ENCODE results near the gene CETN3. TPM values are rescaled to one million over a fixed set of nuclear protein-coding genes. Genes with fewer than 3 reads are reported as not detected.
A peak's percentile ranks its signal among the peaks of the same experiment; 100 is the strongest.

CETN3 gene
- polyA plus RNA-seq (2012; ENCODE audit: insufficient read depth, insufficient read length) = 84.7 TPM

DNA sequence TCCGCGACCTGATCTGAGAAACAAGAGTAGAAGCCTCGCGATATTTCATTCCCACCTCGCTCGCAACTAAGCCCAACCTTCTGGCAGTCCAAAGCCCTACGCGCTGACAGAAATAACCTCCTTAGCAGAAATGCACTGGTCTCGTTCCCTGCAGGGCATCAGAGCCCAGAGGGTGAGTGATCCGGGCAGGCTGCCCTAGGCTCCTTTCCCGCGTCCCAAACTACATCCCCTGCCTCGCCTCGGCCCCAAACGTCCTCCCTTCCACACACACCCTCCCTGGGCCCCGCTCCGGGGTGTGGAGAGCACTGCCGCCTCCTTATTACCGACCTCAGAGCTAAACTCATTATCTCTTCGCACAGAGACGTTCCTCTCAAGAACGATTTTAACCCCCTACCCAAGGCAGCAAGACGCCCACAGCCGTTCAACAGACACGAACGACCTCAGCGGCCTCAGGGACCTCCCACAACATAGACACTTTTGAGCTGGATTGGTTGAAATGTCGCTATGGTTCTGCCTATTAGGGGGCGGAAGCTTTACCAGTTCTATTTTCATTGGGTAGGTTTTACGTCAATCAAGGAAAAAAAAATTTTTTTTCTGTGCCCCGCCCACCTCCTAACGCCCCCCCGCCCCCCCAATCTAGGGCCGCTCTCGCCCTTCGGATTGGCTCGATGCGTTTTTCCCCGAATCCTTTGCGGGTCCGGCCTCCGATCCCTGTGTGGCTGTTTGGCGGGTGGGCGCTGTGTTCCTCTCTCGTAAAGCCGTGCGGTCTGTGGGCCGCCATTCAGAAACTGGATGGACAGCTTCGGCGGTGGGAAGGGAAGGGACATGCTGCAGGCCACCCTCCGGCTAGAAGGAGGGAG is at the start of gene CETN3:
Gene CETN3, minus strand, starts transcription at position 439 of the 860 bp plus-strand sequence. Its CDS starts 95 bp downstream, at position 344.
- peak; percentile 97 for DNase-seq (ENCODE audit: low read depth, low spot score)

DNA sequence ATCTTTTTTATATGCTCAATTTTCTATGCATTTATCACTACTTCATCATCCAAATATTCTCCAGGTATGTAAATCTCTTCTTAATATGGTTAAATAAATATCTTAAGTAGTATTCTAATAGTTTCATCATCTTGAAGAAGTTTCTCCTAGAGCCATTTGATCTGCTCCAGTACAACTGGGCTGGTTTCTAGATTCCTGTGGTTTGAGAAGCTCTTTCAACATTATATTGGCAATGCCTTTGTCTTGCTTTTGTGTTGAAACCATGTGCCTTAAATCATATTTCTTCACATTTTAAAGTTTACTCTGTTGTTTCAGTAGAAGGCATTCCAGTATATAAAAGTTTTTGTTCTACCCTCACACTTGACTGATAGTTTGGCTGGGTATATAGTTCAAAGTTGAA is 37.4 kb upstream of the CETN3 start:
- DNase-seq (ENCODE audit: low read depth, low spot score) = no peak

More for the DNA sequence above, at the start of gene CETN3:
- H3K4me3 ChIP-seq (ENCODE audit: low read length) = peak within 1 kb of the TSS; percentile 78

DNA sequence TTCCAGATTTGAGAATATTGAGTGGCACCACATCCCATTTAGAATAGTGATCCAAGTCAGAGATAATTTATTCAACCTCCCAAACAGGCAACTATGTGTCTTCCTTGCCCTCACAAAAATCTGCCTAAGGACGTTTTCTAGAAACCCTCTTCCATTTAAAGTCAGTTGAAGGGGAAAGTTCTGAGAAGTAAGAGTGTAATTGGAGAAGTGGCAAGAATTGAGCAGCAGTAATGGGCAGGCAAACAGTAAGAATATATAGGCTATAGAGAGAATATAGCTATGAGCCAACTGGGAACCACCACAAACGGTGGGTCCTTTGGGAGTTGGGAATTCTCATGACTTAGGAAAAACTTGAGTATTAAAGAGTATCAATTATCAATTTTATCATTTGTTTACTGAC is 31.1 kb upstream of the CETN3 start:
- no peak overlapping the region for H3K4me3 ChIP-seq (ENCODE audit: low read length)
- DNase-seq (ENCODE audit: low read depth, low spot score) = no peak

More for the DNA sequence above, 37.4 kb upstream of the CETN3 start:
- H3K4me3 ChIP-seq (ENCODE audit: low read length) = no peak overlapping the region

DNA sequence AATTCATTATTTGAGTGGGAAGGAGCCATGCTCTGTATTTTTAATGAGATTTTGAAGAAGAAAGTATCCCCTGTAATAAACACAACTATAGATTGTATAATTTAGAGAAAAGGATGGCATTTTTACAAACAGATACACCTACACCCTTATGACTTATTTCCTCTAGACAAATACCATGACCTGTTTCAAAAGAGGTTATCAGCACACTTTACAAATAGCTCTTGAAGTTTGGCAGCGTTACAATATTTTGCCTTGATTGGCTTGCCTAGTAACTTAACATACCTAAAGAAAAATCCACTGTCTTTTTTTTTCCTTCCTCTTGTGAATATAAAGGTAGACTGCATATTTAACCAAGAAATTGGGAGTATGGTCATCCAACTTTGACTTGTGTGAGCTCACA is 28.5 kb upstream of the CETN3 start:
- H3K4me3 ChIP-seq (ENCODE audit: low read length) = no peak overlapping the region
- DNase-seq (ENCODE audit: low read depth, low spot score) = no peak

DNA sequence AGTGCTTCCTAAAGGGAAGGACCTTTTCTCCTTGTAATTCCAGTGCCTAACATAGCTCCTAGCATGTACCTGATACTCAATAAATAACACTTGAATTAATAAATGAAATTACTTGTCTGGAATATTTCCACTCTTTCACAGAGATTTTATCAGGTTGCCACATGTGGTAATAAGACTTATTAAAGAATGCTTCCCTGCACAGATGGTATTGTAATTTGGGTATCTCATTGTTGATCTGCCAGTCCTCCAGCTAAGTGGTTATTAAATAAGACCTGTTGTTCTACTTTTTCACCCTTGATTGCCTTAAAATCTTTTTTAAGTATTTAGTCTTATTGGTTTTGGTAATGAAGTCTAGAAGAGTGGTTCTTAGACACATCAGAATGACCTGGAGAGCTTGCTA is 28.1 kb upstream of the CETN3 start:
- no peak for DNase-seq (ENCODE audit: low read depth, low spot score)
- H3K4me3 ChIP-seq (ENCODE audit: low read length) = no peak overlapping the region

DNA sequence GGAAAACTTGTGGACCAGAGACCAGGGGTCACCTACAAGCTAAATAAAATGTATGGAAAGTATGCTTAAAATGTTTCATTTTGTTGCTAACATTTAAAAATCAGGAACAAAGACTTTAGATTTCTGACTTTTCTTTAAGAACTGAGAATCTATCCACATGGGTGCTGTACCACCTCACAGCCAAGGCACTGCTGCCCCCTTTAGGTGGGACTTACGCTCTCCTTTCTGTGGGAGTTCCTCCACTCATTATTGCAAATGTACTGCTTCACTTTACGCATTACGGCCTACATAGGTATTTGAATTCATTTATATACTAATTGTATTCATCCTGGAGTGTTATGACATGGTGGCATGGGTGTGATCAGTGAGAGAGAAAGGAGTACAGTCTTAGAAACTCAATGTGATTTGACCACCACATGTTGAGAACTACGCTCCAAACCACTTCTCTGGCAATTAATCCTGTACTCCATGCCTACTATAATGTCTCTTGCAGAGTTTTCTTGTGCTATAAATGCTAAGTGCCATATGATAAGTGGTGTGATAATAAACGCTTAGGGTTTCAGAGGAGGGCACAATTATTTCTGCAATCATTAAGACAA is 24.7 kb upstream of the CETN3 start:
- peak; percentile 33 for DNase-seq (ENCODE audit: low read depth, low spot score)
- H3K4me3 ChIP-seq (ENCODE audit: low read length) = no peak overlapping the region

DNA sequence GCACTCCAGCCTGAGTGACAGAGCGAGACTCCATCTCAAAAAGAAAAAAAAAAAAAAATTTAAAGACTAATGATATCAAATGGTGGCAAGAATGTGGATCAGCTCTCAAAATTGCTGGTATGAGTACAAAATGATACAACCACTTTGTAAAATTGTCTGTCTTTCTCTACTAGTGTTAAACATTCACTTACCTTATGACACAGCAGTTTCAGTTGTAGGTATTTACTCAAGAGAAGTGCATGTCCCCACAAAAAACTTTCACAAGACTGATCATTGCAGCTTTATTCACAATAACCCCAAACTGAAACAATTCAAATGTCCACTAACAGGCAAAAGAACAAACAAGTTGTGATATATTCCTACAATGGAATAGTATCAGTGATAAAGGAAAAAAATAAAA is 14.7 kb upstream of the CETN3 start:
- no peak for DNase-seq (ENCODE audit: low read depth, low spot score)
- no peak overlapping the region for H3K4me3 ChIP-seq (ENCODE audit: low read length)

DNA sequence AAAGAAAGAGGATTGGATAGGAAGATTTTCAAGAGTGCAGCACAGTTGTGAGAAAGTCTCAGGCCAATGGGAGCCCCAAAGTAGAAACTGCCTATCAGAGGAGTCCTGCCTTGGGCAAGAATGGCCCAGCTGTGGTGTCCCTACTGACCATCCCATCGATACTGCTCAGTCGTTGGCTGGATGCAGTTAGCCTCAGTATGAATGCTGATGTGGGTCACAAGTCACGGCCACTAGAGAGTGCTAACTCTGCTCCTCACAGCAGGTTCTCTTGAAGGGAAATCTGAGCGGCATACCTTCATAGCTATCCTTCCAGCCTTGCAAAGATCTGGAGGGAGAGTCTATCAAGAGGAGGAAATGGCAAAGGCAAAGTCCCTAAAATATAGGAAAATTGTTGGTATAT is 11.6 kb upstream of the CETN3 start:
- no peak for DNase-seq (ENCODE audit: low read depth, low spot score)

DNA sequence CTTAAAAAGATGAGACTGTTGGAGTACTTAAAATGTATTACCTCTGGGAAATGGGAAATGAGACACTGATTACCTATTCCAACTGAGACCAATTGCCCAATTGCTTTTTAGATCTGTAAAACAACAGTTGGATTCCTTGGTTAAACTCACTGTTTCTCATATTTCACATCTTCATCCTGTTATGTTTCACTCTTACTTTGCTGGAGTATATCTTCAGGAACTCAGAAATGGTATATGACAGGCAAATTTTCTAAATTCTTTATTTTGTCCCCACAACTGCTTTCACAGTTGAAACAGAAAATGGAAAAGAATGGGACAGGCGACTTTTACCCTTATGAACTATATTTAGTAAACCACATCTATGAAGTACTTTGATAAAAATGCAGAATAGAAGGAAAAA is 8.7 kb upstream of the CETN3 start:
- no peak for DNase-seq (ENCODE audit: low read depth, low spot score)
- H3K4me3 ChIP-seq (ENCODE audit: low read length) = no peak overlapping the region

More for the DNA sequence above, 11.6 kb upstream of the CETN3 start:
- no peak overlapping the region for H3K4me3 ChIP-seq (ENCODE audit: low read length)

DNA sequence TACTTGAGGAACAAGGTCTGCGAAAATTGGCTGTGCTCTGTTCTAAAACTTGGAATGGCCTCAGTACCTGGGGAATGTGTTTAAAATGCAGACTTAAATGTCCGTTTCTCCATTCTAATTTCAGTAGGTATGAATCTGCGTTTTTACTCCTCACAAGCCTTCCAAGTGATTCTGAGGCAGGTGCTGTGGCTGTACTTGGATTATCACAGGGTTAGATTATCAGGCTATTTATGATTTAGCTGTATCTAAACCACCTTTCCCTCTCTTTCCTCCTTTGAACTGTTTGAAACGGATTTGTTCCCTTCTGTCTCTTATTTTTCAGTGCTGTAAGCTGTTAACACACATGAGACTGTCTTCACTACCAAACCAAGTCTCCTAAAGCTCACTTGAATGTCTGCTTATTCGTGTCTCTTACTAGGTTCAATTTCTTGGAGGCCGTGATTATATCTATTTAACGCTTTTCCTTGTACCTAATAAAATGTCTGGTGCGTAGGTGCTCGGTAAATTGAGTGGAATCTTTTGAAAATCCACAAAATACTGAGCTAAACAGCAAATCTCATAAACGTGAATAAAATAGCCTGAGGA is 714 bp upstream of the CETN3 start:
- no peak for DNase-seq (ENCODE audit: low read depth, low spot score)
- peak overlapping the region; percentile 78 for H3K4me3 ChIP-seq (ENCODE audit: low read length)

DNA sequence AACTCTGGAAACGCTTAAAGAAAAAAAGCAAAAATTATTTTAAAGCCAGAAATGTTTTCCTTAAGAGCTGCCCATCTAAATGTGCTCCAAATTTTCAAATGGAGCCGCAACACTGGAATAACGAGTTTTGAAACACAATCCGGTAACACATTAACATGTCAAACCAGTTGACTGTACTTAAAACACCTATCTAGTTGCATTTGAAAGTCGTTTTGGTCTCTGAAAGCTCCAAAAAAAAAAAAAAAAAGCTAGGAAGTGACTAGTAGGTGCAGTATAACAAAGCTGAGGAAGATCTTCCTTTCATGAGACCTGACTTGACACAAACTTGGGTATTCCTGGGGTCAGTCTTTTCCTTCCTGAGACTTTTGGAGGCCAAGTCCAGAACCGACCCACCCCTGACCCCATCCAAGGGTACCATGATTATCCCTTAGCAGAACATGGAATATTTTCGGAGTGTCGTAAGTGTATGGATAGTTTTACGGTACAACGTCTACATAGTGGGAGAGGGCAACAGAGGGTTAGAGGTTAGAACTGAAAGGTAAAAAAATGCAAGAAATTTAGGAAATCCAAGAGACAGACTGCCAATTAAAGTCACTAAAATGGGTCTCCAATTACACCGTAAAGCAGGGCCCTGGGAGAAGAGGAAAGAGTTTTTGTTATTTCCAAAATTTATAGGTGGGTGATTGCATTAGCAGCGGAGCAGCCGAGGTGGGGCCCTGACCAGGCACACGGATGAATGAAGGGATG is 812 bp downstream of the CETN3 start:
- no peak for DNase-seq (ENCODE audit: low read depth, low spot score)

DNA sequence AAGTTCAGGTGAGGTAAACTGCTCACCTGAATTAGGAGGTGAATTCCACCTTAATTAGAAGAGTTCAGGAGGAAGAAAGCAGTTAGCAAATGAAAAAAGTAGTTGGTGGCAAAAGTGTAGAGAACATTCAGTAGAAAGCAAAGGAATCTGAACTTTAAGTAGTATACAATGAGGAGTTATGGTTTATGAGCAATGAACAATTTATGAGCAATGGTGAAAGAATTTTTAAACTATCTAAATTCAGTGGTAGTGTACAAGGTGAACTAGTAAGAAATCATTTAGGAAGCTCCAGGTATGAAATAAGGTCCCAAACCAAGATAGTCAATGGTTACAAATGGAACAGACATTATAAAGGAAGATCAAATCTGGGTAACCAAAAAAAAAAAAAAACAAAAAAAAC is 3.1 kb downstream of the CETN3 start:
- DNase-seq (ENCODE audit: low read depth, low spot score) = no peak
- no peak overlapping the region for H3K4me3 ChIP-seq (ENCODE audit: low read length)

More for the DNA sequence above, 812 bp downstream of the CETN3 start:
- H3K4me3 ChIP-seq (ENCODE audit: low read length) = peak overlapping the region; percentile 67

DNA sequence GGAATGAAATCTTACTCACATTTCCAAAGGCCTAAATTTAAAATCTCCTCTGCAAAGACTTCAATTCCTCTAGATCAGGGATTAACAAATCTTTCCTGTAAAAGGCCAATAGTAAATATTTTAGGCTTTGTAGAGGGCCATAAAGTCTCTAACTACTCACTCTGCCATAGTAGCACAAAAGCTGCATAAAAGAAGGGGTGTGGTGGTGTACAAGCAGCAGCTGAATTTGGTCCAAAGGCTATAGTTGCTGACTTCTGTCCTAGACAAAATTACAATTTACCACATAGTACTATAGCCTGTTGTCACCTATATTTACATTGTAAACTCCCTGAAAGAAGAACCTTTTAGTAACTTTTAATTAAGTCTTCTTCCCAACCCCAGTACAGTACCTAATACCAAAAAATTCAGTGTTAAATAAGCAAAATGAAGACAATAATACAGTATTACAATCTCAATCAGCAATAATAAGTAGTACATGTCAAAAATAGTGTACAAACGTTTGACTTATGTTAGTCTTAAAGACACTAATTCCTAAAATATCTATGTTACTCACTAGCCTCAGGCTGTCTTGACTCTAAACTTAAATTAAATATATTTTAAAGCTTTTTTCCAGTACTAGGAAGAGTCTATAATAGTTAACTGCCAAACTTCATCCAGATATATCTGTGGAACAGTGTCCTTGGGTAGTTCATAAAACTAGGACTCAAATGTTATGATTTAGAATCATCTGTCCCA is 6.9 kb downstream of the CETN3 start:
- DNase-seq (ENCODE audit: low read depth, low spot score) = no peak
- H3K4me3 ChIP-seq (ENCODE audit: low read length) = no peak overlapping the region

DNA sequence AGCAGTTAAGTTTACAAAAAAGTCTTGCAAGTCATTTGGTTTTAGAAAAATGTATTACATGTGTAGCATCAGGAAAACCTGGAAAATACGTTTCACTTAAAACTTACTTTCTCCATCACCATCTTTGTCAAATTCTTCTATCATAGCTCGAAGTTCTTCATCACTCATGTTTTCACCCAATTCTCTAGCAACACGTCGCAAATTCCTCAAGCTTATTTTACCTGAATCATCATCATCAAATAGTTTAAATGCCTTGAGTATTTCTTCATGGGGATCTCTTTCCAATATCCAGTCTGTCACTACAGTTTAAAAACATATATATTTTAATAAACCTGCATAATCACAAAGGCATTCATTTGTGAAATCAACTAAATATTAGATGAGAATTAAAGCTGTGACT is 10.3 kb downstream of the CETN3 start:
- DNase-seq (ENCODE audit: low read depth, low spot score) = no peak
- no peak overlapping the region for H3K4me3 ChIP-seq (ENCODE audit: low read length)

DNA sequence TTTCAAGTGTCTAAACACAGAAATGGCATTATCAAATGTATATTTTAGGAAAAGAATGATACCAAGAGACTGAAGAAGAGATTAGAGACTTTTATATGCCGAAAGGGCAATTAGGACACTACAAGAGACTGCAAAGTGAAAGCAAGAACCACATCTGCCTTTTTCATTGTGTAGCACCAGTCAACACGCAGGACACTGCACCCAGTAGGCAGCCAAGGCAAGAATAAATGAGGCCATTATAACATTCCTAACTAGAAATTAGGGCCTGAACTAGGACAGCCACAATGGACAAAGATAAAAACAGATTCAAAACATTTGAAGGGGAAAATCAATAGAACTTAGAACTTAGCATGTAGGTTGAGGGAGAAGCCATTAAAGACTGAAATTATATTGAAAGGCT is 10.8 kb downstream of the CETN3 start:
- no peak overlapping the region for H3K4me3 ChIP-seq (ENCODE audit: low read length)
- no peak for DNase-seq (ENCODE audit: low read depth, low spot score)

DNA sequence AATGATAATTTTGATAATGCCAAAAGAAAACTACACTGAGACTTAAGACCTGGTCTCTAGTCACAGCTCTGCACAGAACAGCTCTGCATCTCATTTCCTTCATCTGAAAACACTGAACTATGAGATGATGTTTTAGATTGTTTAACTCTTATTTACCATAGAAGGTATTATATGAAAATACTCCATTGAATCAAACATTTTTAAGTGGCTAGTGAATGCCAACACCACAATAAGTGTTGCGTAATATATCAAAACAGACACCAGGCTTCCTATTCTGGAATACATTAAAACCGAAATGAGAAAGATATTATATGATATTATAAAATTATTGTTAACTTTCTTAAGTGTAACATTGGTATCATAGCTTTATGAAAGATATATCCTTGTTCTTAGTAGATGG is 14.6 kb downstream of the CETN3 start:
- no peak for DNase-seq (ENCODE audit: low read depth, low spot score)
- H3K4me3 ChIP-seq (ENCODE audit: low read length) = no peak overlapping the region

DNA sequence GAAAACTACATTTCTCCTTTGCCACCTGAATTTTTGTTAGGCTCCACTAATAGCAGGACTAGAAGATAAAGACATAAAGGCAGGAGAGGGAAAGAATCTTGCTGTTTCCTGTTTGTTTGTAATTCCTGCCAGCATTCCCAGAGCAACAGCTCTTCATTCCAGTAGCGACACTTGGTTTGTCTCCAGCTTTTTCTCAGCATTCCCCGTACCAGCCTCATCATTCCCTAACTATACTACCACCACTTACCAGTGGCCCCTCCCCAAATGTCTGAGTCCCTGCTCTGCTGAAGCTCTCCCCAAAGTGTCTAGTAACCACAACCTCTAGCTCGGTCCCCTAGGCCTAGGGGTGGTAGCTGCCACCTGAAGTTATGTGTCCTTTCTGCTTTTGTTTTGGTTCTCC is 18.6 kb downstream of the CETN3 start:
- no peak overlapping the region for H3K4me3 ChIP-seq (ENCODE audit: low read length)
- DNase-seq (ENCODE audit: low read depth, low spot score) = no peak

DNA sequence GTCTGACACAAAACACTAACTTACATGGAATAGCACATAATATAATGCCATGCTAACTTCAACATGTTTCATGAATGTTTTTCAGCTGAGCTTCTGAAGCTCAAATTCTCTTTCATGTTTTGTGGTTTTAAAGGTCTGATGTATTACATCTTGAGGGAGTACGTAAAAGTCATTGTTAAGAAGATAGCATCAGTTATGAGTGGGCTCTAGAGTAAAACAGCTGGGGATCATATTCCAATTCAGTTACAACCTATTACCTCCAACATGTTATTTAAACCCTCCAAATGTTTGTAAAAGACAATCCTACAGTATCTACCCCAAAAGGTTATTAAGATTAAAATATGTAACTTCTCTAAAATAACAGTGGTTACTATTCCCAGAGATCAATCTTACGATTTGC is 19.2 kb downstream of the CETN3 start:
- DNase-seq (ENCODE audit: low read depth, low spot score) = peak; percentile 38
- no peak overlapping the region for H3K4me3 ChIP-seq (ENCODE audit: low read length)

DNA sequence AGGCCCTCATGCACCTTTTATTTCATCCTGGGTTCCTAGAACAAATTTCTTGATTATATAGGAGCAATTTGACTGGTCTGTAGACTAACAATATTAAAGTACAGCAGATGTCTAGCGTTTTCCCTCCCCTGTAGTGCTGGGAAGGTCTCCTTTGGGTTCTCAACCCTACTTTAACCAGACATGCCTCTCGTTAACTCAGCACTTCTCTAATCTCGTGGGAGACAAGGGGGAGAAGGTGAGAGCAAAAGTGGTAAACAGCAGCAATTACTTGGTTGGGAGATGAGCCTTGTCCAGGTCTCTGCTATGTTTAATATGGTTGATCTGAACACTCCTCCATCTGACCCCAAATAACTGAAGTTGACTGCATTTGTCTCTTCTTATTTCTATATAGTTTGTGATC is 22.0 kb downstream of the CETN3 start:
- DNase-seq (ENCODE audit: low read depth, low spot score) = no peak
- no peak overlapping the region for H3K4me3 ChIP-seq (ENCODE audit: low read length)
